ENCODE measurements around the gene GLIPR1L2.

- TF ChIP-seq CTCF (IDR thresholded peaks at IDR 0.05): no peak
- TF ChIP-seq POLR2A (IDR thresholded peaks at IDR 0.05): no peak
Measured at GRCh38 chr12:75460204-75460603, 69.3 kb downstream of the GLIPR1L2 start.

All from esophagus squamous epithelium (tissue), 4 donors.